ENCODE results near the gene THSD4.

The THSD4 gene

DNA sequence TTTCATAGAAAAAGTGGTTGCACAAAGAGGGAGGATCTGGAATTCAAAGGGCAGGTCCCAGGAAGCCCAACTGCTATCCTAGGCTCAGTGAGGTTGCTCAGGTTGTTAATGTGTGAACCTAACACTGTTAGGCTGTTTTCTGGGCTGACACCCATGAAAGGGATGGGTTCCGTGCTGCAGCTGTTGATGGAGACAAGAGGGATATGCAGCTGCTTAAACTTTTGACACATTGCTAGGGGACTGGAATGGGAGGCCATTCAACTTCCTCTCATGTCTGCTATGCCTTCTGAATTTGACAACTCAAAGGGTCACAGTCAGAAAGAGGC lies 497.1 kb downstream of the THSD4 start:
- DNase-seq (ENCODE audit: low read depth, low spot score) = no peak

DNA sequence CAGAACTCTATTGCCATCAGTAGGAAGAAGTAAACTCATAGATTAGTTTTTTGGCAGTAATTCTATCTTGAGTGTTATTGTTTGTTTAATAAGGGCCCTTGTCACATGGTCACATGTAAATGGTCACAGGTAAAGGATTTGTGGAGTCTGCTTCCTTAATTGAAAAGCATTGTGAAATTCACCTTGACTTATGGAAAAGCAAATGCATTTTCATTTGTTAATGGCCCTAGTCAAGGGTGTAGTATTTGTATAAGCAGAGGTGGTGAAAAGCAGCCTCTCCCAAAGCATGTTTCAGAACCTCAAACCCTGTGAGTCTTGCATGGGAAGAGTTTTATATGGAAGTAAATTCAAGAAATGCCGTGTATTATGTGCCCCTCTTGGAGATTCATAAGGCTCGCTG lies 497.6 kb downstream of the THSD4 start:
- no peak for DNase-seq (ENCODE audit: low read depth, low spot score)

DNA sequence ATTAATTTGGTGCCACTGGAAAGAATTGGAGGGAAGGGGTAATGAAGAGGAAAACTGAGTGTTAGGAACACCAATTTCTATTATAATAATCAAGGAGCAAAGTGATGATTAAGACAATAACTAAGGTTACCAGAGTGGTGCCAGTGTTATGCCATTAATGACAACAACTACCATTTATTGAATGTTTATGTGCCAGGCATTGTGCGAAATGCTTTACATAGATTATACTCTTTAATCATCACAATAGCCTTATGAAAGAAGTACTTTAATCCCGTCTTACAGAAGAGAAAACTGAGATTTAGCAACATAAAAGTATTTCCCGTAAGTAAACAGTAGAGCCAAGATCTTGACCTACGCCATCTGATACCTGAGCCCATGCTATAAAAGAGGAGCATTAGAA lies 507.8 kb downstream of the THSD4 start:
- DNase-seq (ENCODE audit: low read depth, low spot score) = no peak

DNA sequence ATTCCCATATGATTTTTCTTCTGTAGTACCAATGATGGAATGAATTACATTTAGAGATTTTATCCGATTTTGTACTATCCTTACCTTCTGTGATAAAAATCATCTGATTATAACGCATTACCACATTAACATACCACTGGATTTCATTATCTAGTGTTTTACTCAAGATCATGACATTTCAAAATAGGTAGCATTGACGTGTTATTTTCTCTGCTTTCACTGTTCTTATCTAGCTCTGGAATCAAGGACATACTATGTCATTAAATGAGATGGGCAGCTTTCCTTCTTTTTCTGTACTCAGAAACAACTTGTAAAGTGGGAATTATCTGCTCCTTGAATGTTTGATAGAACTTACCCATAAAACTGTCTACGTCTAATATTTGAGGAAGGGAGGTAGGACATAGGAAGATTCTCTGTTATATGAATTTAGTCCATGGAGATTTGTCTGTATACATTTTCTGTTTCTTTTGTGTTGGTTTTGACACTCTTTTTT lies 511.4 kb downstream of the THSD4 start:
- no peak for DNase-seq (ENCODE audit: low read depth, low spot score)

DNA sequence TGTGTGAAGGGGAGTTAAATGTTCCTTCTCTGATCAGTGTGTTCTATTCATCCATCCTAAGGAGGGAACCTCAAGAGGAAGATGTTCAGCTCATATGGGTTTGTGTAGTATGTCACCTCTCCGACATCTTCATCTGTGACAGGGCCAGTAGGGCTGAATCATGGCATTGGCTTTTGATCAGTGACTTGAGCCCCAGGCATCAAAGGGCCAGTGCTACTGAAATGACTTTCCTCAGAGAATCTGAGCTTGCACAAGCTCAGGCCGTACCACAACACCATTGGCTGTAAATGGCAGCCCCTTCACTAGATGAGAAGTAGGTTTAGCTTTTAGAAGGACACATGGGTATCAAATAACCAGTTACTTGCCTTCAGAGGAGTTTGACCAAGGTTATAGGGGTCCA lies 511.9 kb downstream of the THSD4 start:
- no peak for DNase-seq (ENCODE audit: low read depth, low spot score)

DNA sequence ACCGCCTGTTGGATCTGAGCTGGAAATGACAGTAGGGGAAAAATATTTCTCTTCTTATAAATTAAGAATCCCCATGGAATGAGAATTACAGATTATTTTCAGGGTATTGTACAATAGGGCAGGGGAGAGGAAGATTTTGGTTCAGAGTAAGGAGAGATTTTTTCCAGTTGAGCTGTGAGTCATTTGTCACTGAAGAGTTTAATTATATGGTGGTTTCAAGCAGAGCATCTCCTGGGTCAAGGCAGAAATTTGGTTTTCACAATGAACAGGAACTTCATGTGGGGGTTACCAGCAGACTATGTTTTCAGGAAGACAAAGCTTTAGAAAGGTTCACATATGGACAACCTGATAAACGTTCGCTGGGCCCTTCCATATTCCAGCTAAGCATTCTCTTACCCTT lies 512.3 kb downstream of the THSD4 start:
- DNase-seq (ENCODE audit: low read depth, low spot score) = no peak

DNA sequence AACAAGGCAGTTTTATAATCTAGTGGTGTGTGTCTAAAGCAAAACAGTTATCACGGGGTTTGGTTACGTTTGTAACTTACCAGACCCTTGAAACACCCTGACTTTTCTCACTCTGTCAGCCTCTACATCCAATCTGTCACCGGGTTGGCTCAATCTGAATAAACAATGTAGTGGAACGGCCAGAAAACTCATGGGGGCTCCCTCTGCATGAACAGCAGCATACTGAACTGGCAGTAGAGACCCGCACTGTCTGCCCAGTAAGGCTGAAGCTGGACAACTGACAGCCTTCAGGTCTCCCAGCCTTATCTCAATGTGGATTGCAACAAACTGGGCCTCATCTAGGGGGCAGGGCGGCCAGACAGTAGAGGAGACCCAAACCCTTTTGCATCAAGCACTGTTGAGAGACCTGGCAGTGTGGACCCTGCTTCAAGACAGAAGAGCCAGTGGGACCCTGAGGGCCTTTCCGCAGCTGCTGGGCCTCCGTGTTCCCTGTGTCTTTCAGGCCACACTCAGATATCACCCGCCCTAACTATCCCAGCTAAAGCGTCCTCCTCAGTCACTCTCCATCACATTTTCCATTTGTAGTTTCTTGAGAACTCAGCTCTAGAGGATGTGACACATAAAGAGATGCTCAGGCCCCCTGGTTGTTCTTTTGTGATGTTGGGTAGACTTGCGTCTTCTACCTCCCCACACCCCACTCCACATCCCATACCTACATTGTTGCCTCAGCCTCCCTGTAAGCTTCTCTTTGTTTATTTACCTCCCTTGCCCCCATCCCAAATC lies 513.9 kb downstream of the THSD4 start:
- no peak for DNase-seq (ENCODE audit: low read depth, low spot score)

DNA sequence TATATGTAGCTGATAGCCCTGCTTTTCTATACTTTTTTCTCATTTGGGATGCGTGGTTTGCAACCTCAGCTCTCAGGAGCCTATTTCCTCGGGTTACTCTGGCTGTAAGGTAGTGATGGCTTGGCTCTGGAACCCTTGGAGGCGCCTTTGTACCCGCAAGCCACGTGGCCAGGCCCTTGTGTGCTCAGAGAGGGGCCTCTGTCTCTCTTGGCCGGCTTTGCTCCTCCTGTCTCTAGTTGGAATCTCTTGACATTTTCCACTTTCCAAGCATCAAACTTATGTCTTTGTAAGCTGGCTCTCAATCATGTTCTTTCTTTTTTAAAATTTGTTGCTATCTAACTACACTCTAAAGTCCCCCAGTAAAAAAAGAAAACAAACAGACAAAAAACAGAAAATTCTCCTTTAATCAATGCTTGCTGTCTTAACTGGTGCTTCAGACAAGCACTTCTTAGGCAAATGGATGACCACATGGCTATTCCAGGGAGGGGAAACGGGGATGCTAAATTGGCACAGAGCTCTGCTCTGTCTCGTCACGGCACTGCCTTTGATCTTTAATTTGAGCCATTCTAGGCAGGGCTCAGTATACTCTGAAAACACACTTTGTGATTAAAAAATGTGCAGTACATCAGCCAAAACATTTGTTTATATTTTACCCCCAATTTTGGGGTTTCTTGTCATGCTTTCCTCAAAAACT lies 514.7 kb downstream of the THSD4 start:
- DNase-seq (ENCODE audit: low read depth, low spot score) = no peak

DNA sequence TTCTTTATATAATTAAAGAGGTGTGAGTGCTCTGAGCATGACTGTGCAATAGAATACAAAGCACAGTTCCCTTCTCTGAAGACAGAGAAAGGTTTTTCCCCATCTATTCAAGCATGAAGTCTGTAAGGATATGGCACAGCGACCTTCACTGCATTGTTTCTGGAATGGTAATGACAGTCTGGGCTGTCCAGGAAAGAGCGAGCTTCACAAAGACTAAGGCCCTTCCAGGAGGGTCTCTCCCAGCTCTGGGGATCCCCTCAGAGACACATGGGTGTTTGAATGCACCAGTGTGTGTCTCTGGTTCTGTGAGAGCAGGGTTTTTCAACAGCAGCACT lies 515.2 kb downstream of the THSD4 start:
- no peak for DNase-seq (ENCODE audit: low read depth, low spot score)

DNA sequence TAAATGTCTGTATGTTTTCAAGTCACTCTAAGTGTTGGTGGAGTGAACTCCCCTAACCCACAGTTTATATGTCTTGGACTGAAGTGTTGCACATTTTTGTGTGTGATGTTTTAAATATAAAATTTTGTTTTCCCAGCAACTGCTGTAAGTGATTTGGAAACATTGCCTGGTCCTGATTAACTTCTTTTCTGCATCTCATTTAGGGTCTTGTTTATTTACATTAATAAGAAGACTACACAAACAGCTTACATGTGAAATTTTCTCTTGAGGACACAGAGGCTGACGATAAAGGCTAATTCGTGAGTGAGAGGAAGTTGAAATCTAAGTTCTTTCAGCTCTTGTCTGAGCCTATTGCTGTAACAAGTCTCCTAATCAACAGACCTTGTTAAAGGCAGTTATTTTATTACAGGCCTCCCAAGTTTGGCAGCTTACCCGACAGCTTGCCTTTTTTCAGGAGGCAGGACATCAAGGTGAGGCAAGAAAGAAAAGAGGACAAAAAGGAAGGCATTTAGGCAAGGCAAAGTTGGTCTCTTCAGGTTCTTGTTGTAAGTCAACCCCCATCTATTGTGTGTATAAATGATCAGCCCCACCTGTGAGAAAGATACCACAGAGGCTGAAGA lies 517.4 kb downstream of the THSD4 start:
- no peak for DNase-seq (ENCODE audit: low read depth, low spot score)

DNA sequence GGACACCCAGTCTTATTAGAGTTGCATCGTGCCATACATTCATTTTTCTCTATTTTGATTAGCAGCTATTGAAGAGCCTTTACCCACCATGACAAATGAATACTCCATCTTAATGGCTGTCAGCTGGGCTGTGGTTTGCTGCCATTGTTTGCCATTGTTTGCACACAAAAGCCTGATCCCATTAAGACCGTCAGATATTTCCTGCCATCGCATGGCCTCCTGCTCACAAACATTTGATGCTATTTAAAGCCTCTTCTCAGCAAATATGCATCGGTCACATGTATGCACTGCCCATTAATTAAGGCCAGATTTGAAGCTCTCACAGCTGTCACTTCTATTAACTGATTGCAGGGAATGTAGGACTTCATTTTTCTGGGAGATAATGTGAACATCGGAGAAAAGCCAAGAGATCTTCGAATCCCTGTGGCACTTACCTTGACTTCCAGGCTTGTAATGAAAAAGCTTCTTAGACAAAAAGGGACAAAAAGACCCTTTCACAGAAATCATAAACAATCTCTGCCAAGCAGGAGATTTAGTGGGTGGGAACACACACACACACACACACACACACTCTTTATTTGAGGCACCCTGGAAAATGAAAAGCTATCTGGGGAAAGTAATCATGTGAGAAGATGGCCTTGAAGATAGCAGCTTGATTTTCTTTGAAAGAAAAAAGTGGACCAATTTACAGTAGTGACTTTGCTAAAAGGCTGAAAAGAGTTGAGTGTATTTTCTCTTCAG lies 519.7 kb downstream of the THSD4 start:
- no peak for DNase-seq (ENCODE audit: low read depth, low spot score)

DNA sequence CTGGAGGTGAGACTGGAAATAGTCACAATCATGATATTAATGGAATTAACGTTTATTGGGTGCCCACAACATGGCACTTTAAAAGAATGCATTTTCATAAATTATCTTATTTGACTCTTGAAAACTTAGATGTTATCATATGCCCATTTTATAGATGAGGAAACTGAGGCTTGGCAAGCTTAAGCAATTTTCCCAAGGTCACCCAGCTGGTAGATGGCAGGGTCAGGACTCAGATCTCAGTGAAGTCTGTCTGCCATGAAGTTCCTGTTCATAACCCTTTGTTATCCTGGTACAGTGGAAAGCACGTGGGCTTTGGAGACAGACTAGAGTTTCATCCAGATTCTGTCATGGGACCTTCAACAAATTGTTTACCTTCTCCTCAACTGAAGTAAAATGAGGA lies 520.5 kb downstream of the THSD4 start:
- no peak for DNase-seq (ENCODE audit: low read depth, low spot score)

DNA sequence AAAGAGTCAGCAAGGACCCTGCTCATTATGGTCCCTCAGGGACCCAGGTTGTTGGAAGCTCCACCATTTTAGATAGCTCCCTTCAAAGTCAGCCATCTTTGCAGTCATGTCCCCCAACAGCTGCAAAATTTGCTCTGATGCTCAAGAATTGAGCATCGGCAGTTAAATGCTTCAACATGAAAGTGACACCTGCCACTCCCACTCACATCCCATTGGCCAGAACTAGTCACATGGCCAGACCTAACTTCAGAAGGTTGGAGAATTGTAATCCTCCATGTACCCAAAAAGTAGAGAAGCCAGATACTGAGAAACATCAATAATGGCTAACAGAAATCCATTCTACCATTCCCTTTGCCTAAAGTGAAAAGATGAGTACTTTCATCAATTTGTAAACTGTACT lies 523.6 kb downstream of the THSD4 start:
- no peak for DNase-seq (ENCODE audit: low read depth, low spot score)

DNA sequence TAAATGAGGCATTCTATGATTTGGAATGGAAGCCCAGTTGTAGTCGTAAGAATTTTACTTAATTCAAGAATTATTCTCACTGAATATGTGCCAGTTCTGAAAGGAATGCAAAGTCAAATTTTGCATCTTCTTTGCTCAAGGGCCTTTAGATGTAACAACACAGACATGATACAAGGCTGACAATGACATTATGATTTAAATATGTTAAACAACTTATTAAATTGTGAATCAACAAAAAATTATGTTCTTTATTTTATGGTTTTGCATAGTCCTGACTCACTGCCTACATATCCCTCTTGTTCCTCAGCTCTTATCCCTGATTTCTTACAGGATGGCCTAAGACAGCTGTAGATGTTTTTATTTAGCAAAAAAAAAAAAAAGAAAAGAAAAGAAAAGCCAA lies 524.2 kb downstream of the THSD4 start:
- DNase-seq (ENCODE audit: low read depth, low spot score) = no peak

DNA sequence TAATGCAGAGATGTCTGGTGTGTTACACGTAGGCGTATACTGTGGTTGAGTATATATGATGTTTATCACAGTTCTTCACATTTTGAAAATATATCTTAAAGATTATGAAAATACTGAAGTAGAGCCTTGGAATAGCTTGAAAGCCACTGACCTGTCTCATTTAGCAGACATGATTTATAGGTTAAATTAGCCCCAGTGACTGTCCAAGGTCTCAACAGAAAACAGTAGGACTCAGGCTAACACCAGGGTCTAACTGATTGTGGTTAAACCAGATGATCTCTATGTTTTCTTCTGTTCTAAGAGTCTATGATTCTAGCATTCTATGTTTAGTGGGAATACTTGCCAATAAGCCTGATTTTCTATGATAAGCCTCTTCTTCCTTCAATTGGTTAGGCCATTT lies 528.6 kb downstream of the THSD4 start:
- DNase-seq (ENCODE audit: low read depth, low spot score) = no peak

DNA sequence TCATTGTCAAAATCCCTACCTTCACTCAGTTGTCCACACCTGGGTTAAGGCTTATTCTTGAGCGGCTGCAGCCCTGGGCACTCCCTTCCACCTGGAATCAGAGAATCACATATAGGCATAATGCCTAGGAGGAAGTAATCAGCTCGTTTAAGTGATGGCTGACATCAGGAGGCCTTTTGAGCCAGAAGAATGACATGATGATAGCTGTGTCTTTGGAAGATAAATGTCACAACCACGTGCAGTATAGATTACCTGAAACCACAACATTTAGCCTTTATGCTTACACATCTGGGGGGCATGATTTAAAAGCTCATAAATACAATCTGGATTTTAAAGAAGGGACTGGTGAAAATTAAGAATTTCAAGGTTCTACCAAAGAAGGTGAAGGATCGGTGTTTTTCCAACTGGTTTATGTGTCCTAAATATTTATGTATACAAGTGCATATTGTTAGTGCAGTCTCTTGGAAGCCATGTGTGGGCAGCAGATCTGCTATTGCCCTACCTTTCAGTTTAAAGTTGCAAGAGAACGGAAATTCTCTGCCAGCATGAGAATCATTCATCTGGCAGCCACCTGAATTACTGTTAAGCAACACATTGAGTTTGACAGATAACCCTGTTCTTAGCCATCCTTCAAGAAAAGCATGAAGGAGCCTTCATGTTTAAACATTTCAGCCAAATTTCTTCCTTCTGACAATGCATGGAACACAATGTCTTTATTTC lies 531.7 kb downstream of the THSD4 start:
- DNase-seq (ENCODE audit: low read depth, low spot score) = no peak

DNA sequence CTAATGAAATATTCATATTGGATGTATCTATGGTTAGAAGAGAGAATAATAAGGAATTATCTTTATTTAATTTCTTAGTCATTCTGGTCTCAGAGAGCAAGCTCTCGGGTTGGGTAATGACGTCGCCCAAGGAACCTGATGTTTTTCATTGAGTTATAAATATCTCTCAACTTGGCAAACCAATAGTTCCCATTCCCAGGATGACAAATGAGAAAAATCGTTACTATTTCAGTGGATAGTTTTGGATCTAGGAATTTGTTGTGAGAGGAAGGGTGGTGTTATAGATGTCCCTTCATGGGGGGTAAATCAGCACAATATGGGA lies 532.2 kb downstream of the THSD4 start:
- no peak for DNase-seq (ENCODE audit: low read depth, low spot score)

DNA sequence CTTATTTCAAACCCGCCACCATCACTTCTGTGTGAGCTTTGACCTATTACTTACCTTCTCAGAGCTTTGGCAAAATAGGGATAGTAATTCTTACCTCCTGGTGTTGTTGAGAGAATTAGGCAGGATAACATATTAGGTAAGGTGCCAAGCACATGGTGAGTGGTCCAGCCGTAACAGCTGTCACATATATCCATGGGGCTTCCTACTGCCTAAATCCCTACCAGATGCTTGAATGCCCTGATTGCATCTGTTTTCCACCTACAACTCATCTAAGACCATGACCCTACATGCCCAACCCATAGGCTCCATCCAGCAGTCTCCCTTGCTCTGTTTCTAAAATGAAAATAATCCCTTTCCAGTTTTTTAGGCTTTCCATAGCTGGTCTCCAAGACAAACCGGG lies 532.8 kb downstream of the THSD4 start:
- DNase-seq (ENCODE audit: low read depth, low spot score) = no peak

DNA sequence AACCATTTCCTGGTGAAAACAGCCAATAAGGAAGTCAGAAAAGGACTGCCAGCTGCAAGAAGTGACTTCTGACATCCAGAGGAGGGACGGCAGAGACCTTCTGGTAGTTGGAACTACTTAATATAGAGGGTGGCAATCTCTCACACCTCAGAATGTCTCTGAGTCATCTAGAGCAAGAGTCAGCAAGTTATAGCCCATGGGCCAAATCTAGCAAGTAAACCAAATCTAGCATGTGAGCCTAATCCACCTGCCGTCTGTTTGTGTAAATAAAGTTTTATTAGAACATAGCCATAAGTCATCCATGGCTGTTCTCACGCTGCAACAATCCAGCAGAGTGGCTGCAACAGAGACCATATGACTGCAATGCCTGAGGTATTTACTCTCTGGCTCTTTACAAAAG lies 534.6 kb downstream of the THSD4 start:
- DNase-seq (ENCODE audit: low read depth, low spot score) = no peak

DNA sequence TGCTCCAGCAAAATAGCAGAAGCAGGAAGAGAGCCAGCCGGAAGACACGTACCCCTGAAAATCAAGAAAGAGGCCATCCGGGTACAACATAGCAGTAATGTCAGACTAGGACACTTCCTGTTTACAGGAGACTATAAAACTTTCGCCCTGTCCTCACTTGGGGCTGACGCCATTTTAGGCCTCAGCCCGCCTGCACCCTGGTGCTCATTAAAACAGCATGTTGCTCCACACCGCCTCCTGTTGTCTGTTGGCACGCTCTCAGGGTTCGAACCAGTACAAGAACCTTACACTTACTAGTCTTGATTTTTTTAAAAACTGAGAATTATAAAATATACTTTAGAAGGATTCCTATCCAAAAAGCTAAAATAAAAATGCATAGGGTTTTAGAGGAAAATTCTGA lies 535.3 kb downstream of the THSD4 start:
- no peak for DNase-seq (ENCODE audit: low read depth, low spot score)

DNA sequence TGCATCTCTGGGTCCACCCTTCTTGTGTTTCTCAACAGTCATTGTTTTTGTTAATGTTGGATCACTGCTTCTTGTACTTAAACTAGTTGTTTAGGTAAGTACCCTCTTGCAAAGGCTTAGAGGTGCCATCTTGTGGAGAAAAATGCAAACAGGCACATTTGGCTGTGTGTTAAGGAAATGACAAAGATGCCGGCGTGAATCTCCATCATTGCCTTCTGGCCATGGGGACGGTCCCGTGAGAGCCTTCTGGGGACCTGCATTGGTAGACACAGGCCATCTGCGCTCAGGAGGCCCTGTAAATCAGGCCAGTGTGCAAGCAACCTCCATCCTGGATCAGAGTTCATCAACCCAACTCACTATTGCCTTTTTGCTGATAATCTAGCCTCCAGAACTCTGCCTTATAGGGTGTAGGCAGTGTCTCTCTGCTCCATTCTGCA lies 536.5 kb downstream of the THSD4 start:
- DNase-seq (ENCODE audit: low read depth, low spot score) = peak; percentile 50
